Aorta (tissue), 5 donors: Measurements from ENCODE around the gene PHACTR1. TPM values are rescaled to one million over a fixed set of nuclear protein-coding genes. Genes with fewer than 3 reads are reported as not detected.
"Not testable (repeated sequence)": the region's sequence is repeated elsewhere in the genome, so short reads cannot be mapped to it uniquely, and the experiment has no call there.

Source experiments
- ATAC-seq: fragments of 200-7000 bp; cut with Tn5 transposase; one replicate; pipeline ENCODE4 v1.9.1; 2022; ENCODE audit warnings: moderate library complexity; ENCODE audit not compliant: low FRiP score
- DNase-seq, 2 donors: peaks; one replicate each; pipeline ENCODE4 v3.0.0-alpha.2; 2020
- H3K27ac ChIP-seq, 2 donors: one replicate each; pipeline ENCODE4 v1.5.1; 2013; ENCODE audit warnings: low read length in 2 of 2, mild to moderate bottlenecking in 2 of 2, moderate library complexity in 2 of 2, control low read depth in 1 of 2, inconsistent platforms in 1 of 2, low read depth in 1 of 2
- H3K27me3 ChIP-seq, 2 donors: one replicate each; pipeline ENCODE4 v1.6.1; 2013; ENCODE audit warnings: control low read depth in 1 of 2, low read length in 1 of 2, mild to moderate bottlenecking in 1 of 2, moderate library complexity in 1 of 2; ENCODE audit not compliant: insufficient read depth in 2 of 2, control insufficient read depth in 1 of 2
- H3K36me3 ChIP-seq, 2 donors: one replicate each; pipeline ENCODE4 v1.6.1; 2013; ENCODE audit warnings: control low read depth in 1 of 2, low read length in 1 of 2, mild to moderate bottlenecking in 1 of 2; ENCODE audit not compliant: insufficient read depth in 2 of 2, control insufficient read depth in 1 of 2
- H3K4me1 ChIP-seq, 2 donors: one replicate each; pipeline ENCODE4 v1.6.1; 2013; ENCODE audit warnings: low read length in 2 of 2, control low read depth in 1 of 2, mild to moderate bottlenecking in 1 of 2, moderate library complexity in 1 of 2; ENCODE audit not compliant: insufficient read depth in 2 of 2, control insufficient read depth in 1 of 2
- H3K4me3 ChIP-seq, 2 donors: one replicate each; pipeline ENCODE4 v1.5.1; 2013; ENCODE audit warnings: low read length in 2 of 2, control low read depth in 1 of 2, mild to moderate bottlenecking in 1 of 2
- H3K9me3 ChIP-seq: one replicate; pipeline ENCODE4 v1.6.1; 2013; ENCODE audit warnings: mild to moderate bottlenecking, low read length; ENCODE audit not compliant: control insufficient read depth
- WGBS, 2 donors: extraction: QIAGEN DNeasy Blood & Tissue Kit; methylation state at CpG; one replicate each; pipeline ENCODE4 v1.1.7; 2013; 5-methylcytosine and 5-hydroxymethylcytosine counted together
- intact Hi-C, 2 donors: fragments of 100-400 bp; cut with DNase I; formaldehyde crosslinking; loops; one replicate each; pipeline versions ENCODE4 v1.14.2 to v1.15.0; 2022
- polyA plus RNA-seq, 2 donors: library from polyadenylated mRNA; stranded (reverse); fragments of 200-250 nt; gene quantifications; one replicate each; pipeline ENCODE4 v1.2.3, GENCODE V29; 2013
- total RNA-seq, 2 donors: library from RNA; stranded (reverse); fragmentation: NEBNext Ultra II Directional; extraction: Animal tissue kit (Norgen Biotek cat#: 25700); gene quantifications; one replicate each; pipeline ENCODE4 v1.2.1, GENCODE V29; 2021
- donor health status: healthy with polysubstance abuse.
- donor health status: Bipolar disorder and iron deficiency.
- donor health status: DM: no; HTN: no; CAD: no.
- donor health status: DM: no; HTN: no; CAD: no.
- donor health status: DM: yes; HTN: yes; CAD: no.

Gene PHACTR1
- total and polyA plus RNA-seq, 4 donors = 3.2 to 89.4 (median 20.1) TPM

DNA sequence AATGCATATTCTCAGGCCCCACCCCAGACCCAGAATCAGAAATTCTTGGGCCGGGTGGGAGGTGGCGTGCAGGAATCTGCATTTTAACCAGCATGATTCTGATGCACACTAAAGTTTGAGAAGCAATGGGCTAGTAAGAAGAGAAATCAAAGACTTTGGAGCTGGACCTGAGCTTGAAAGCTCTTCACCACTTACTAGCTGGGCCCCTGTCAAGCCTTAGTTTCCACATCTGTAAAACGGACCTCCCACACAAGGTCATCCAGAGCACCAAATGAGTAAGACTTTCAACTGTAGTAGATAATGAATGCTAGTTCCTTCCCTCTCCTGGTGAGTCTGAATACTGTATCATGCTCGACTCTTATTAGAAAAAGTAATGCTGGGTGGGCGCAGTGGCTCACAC lies 524.8 kb downstream of the PHACTR1 start:
- DNase-seq (no peak), ATAC-seq (no peak)
- Histone ChIP-seq H3K27ac (no peak overlapping the region), H3K27me3 (no peaks in the 10 kb centered on the region), H3K4me1 (peaks cover 0 to 2% of the 10 kb centered on the region in 2 donors), H3K36me3 (no peaks in the 10 kb centered on the region), H3K9me3 (no peaks in the 10 kb centered on the region), H3K4me3 (no peak overlapping the region)
- intact Hi-C loops = no loop called here
- WGBS, 2 donors = 97 to 98% methylated on average over 5 of the region's 5 CpGs

DNA sequence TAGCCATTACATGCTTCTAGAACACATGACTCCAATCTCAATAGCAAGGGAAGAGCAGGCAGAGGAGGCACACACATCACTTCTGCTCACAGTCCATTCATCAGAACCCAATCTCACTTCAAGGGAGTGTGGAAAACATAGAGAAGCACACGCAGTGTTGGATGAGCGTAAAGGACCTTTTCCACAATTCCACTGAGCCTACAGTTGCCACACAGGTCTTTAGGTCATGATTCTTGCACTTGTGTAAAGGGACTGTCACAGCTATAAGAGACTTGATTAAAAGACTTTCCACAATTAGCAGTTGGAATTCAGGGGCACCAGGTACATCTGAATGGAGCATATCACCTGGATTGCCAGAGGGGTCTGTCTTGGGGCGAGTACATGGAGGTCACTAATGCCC lies 525.6 kb downstream of the PHACTR1 start:
- Histone ChIP-seq H3K4me1 (peaks cover 0 to 2% of the 10 kb centered on the region in 2 donors), H3K9me3 (no peaks in the 10 kb centered on the region), H3K4me3 (no peak overlapping the region), H3K27me3 (no peaks in the 10 kb centered on the region), H3K36me3 (no peaks in the 10 kb centered on the region), H3K27ac (no peak overlapping the region)
- intact Hi-C loops = no loop called here
- WGBS, 2 donors = 96 to 98% methylated on average over 3 of the region's 3 CpGs
- DNase-seq = no peak
- no peak for ATAC-seq

DNA sequence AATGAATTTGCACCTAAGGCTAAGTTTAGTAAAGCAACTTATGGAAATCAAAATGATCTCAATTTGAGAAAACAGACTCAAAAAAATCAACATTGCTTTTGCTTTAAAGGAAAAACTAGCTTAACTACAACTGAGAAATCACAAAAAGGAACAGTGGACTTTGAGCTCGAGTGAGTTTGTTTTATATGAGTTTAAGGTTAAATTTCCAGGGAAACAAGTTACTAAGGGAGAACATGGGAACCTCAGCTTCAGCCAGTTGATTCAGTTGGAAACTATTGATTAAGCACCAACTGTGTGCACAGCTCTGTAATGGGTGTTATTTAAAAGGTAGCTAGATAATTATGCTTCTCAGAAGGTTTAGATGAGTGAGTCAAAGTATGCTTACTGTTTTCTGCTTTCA lies 526.0 kb downstream of the PHACTR1 start:
- ATAC-seq = no peak
- WGBS, 2 donors = 66 to 81% methylated on average over 1 of the region's 1 CpG
- H3K27me3 ChIP-seq = no peaks in the 10 kb centered on the region
- no peaks in the 10 kb centered on the region for H3K9me3 ChIP-seq
- peaks cover 0 to 2% of the 10 kb centered on the region in 2 donors for H3K4me1 ChIP-seq
- no peaks in the 10 kb centered on the region for H3K36me3 ChIP-seq
- DNase-seq = no peak
- intact Hi-C loops = no loop called here
- no peak overlapping the region for H3K27ac ChIP-seq
- H3K4me3 ChIP-seq = no peak overlapping the region

DNA sequence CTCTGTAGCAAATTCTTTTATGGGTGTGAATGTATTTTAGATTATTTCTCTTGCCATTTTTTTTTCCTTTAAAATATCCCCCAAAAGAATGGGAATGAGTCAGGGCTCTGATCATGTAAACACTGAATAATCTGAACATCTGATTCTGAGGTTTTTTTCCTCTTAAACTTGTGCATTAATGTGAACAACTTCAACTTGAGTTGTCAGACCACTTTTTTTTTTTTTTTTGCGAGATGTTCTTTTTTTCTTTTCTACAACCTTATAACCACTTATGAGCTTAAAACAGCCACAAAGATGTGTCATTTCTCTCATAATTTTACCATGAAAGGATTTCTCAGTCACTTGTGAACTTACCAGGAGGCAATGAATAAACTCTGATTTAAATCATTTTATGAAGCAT lies 526.5 kb downstream of the PHACTR1 start:
- Histone ChIP-seq H3K4me1 (peaks cover 0 to 2% of the 10 kb centered on the region in 2 donors), H3K36me3 (no peaks in the 10 kb centered on the region), H3K4me3 (no peak overlapping the region), H3K27ac (no peak overlapping the region), H3K27me3 (no peaks in the 10 kb centered on the region), H3K9me3 (no peaks in the 10 kb centered on the region)
- intact Hi-C loops = no loop called here
- DNase-seq (no peak), ATAC-seq (no peak)
- WGBS, 2 donors = 91 to 93% methylated on average over 1 of the region's 1 CpG

DNA sequence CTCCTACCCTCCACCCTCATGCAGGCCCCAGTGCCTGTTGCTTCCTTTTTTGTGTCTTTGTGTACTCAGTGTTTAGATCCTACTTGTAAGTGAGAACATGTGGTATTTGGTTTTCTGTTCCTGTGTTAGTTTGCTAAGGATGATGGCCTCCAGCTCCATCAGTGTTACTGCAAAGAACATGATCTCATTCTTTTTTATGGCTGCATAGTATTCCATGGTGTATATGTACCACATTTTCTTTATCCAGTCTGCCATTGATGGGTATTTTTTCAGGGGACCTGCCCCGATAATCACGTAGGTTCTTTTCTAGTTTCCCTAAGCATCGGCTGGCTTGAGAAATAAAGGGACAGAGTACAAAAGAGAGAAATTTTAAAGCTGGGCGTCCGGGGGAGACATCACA lies 527.2 kb downstream of the PHACTR1 start:
- ATAC-seq, intact Hi-C loops, DNase-seq, H3K27ac ChIP-seq, H3K27me3 ChIP-seq, H3K9me3 ChIP-seq, H3K36me3 ChIP-seq, H3K4me1 ChIP-seq, H3K4me3 ChIP-seq: not testable (repeated sequence)
- WGBS, 2 donors = 96% methylated on average over 5 of the region's 5 CpGs

DNA sequence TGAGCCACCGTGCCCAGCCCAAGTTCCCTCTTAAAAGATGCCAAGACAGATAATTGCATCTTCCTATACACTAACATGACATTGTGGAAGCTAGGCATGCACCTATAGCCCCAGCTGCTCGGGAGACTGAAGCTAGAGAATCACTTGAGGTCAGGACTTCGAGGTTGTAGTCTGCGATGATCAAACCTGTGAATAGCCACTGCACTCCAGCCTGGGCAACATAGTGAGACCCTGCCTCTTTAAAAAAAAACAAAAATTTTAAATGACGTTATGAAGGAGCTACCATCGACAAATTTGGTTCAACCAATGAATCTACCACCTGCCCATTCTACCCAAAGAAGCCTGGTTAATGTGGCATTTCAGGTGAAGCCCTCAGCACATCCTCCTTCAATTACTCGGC lies 531.1 kb downstream of the PHACTR1 start:
- H3K27me3 ChIP-seq = no peaks in the 10 kb centered on the region
- 93 to 95% methylated on average over 7 of the region's 7 CpGs for WGBS, 2 donors

DNA sequence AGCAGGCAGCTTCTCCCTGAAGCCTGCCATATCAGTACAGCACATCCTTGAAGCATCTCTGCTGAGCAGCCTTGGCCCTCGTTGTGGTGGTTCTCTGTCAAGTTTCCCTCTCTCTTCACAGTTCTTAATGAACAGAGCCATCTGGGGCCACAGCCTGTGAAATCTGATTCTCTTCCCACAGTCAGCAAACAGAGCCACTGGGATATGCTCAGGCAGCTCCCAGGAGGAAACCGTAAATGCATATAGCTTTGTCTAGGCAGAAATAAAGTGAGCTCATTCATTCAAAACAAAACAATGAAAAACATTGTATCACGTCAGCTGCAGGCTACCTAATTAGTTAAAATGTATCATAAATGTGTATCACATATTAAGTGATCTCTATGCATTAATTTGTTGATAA lies 531.5 kb downstream of the PHACTR1 start:
- WGBS, 2 donors = 65 to 72% methylated on average over 3 of the region's 3 CpGs
- H3K4me1 ChIP-seq = no peaks in the 10 kb centered on the region
- no peak overlapping the region for H3K4me3 ChIP-seq
- H3K27me3 ChIP-seq = no peaks in the 10 kb centered on the region
- H3K27ac ChIP-seq = no peak overlapping the region
- intact Hi-C loops = no loop called here
- H3K36me3 ChIP-seq = peaks cover 0 to 2% of the 10 kb centered on the region in 2 donors
- ATAC-seq = no peak
- no peak for DNase-seq
- no peaks in the 10 kb centered on the region for H3K9me3 ChIP-seq

More for the DNA sequence above, 531.1 kb downstream of the PHACTR1 start:
- DNase-seq (no peak), ATAC-seq (no peak)
- Histone ChIP-seq H3K36me3 (no peaks in the 10 kb centered on the region), H3K4me3 (no peak overlapping the region), H3K4me1 (no peaks in the 10 kb centered on the region), H3K27ac (no peak overlapping the region), H3K9me3 (no peaks in the 10 kb centered on the region)
- intact Hi-C loops = no loop called here

DNA sequence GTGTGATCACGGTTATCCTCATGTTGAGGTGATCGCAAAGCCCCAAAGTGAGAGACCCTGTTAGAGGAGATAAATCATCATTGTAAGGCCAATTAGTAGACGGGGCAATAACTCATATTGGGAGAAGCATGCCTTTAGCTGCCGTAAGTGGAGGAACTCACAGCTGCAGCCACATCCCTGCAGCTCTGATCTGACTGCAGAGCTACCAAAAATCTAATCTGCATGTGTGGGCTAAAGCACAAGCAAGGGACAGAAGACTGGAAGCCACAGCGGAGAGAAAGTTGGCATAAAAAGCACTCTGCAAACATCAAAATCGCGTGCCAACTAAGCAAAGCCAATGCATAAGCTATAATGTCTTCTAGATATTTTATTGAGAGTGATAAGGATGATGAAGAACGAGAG lies 532.0 kb downstream of the PHACTR1 start:
- Histone ChIP-seq H3K27me3 (no peaks in the 10 kb centered on the region), H3K36me3 (peaks cover 0 to 2% of the 10 kb centered on the region in 2 donors), H3K4me3 (no peak overlapping the region), H3K9me3 (no peaks in the 10 kb centered on the region), H3K27ac (no peak overlapping the region), H3K4me1 (no peaks in the 10 kb centered on the region)
- 85 to 88% methylated on average over 8 of the region's 8 CpGs for WGBS, 2 donors
- DNase-seq (no peak), ATAC-seq (no peak)
- intact Hi-C loops = no loop called here

DNA sequence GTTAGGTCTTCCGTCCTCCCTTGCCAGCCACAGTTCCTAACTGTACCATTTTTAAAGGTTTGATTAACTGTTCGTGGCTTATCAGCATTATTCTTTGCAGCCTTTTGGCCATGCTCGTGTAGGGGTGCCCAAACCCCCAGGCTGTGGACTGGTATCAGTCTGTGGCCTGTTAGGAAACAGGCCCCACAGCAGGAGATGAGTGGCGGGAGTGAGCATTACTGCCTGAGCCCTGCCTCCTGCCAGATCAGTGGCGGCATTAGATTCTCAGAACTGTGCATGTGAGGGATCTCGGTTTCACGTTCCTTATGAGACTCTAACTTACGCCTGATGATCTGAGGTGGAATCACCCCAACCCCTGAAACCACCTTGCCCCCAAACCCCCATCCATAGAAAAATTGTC lies 532.4 kb downstream of the PHACTR1 start:
- Histone ChIP-seq H3K4me1 (no peaks in the 10 kb centered on the region), H3K27me3 (no peaks in the 10 kb centered on the region), H3K27ac (no peak overlapping the region), H3K4me3 (no peak overlapping the region), H3K9me3 (no peaks in the 10 kb centered on the region), H3K36me3 (peaks cover 0 to 2% of the 10 kb centered on the region in 2 donors)
- WGBS, 2 donors = 86 to 92% methylated on average over 8 of the region's 8 CpGs
- intact Hi-C loops = no loop called here
- no peak for ATAC-seq
- DNase-seq = no peak
